Spleen (tissue), 7 donors: Measurements from ENCODE around the gene PSME1.

ENCODE experiments used
- POLR2A ChIP-seq, 3 donors: fragments of 450-650 bp; IDR thresholded peaks; one replicate each; pipeline ENCODE4 v1.5.1; 2017; ENCODE audit warnings: antibody characterized with exemption in 3 of 3, mild to moderate bottlenecking in 1 of 3
- POLR2AphosphoS5 ChIP-seq, 3 donors: sonication (generic); formaldehyde crosslinking; IDR thresholded peaks; one replicate each; pipeline ENCODE4 v1.5.1; 2017; ENCODE audit warnings: antibody characterized with exemption in 3 of 3
- TF ChIP-seq, protein P1 (sequence below), 11 experiments: fragments of 200-600 bp in 7 of 11; fragments of 450-650 bp in 4 of 11; sonication (generic) in 4 of 11; IDR thresholded peaks in 8 of 11; conservative IDR thresholded peaks in 3 of 11; 1 replicate in 7 of 11; 2 replicates in 4 of 11; pipeline versions ENCODE4 v1.4.0 to v1.8.0; 2016 to 2021; ENCODE audit warnings: antibody characterized with exemption in 11 of 11, inconsistent platforms in 4 of 11, mild to moderate bottlenecking in 1 of 11
- donor health status: DM: no; HTN: no; CAD: no; lungs with moderate emphysema.
- donor health status: DM: no; HTN: no; CAD: no.
- donor health status: DM: no; HTN: no; CAD: no.

DNA sequence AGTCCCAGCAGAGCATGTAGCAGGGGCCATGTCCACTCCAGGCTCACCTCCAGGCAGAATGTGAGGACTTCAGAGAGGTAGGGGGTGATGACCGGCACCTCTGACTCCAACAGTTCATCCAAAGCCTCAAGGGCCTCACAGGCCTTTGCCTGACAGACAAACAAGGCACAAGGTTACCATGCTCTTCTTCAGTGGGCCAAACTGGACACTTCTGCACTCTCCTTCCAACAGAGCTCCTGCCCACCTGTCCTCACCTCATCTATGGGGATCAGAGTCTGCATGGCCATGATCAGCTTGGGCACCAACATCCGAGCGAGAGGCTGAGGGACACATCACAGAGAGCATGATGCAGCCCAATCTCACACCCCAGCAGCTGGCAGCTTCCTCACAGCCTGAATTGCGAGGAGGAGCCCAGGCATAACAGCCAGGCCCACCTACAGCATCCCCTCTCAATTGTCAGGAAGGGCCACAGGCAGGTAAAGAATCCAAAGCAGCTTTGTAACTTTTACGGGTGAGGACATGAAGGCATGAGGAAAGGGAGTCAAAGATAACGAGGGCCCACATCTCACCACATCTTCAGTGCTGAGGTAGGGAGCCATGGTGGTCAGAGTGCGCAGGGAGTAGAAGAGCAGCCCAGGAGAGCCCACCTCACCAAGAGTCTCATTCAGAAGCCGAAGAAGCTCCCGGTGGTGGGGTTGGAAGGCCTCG is 51.0 kb downstream of the PSME1 start:
- TF ChIP-seq, protein P1, sequence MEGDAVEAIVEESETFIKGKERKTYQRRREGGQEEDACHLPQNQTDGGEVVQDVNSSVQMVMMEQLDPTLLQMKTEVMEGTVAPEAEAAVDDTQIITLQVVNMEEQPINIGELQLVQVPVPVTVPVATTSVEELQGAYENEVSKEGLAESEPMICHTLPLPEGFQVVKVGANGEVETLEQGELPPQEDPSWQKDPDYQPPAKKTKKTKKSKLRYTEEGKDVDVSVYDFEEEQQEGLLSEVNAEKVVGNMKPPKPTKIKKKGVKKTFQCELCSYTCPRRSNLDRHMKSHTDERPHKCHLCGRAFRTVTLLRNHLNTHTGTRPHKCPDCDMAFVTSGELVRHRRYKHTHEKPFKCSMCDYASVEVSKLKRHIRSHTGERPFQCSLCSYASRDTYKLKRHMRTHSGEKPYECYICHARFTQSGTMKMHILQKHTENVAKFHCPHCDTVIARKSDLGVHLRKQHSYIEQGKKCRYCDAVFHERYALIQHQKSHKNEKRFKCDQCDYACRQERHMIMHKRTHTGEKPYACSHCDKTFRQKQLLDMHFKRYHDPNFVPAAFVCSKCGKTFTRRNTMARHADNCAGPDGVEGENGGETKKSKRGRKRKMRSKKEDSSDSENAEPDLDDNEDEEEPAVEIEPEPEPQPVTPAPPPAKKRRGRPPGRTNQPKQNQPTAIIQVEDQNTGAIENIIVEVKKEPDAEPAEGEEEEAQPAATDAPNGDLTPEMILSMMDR (IDR thresholded peaks at IDR 0.05 in 8 of 11, conservative IDR thresholded peaks at IDR 0.05 in 3 of 11): no peak
- TF ChIP-seq POLR2A (IDR thresholded peaks at IDR 0.05) (no peak), POLR2AphosphoS5 (IDR thresholded peaks at IDR 0.05) (no peak)
